Measurements from ENCODE around the gene CC2D1B.
"Not testable (repeated sequence)": the region's sequence is repeated elsewhere in the genome, so short reads cannot be mapped to it uniquely, and the experiment has no call there.

CC2D1B gene

DNA sequence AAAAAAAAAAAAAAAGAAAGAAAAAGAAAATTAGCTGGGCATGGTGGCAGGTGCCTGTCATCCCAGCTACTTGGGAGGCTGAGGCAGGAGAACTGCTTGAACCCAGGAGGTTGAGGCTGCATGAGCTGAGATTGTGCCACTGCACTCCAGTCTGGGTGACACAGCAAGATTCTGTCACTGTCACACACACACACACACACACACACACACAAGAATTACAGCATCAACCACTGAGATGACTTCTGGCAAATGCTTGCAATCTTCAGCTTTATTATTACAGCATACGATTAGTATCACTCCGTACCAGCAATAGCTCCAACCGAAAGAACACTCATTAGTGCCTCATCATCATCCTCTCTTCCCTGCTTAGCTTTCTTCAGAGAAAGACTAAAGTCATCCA, 33.6 kb upstream of the CC2D1B start:
- no peak for TF ChIP-seq Cebpa-rat (IDR thresholded peaks at IDR 0.05)
- peaks cover 16 to 81% (median 75%) of the 10 kb centered on the region in 11 experiments; a peak in 21 of 22 replicates for H3K36me3 ChIP-seq

DNA sequence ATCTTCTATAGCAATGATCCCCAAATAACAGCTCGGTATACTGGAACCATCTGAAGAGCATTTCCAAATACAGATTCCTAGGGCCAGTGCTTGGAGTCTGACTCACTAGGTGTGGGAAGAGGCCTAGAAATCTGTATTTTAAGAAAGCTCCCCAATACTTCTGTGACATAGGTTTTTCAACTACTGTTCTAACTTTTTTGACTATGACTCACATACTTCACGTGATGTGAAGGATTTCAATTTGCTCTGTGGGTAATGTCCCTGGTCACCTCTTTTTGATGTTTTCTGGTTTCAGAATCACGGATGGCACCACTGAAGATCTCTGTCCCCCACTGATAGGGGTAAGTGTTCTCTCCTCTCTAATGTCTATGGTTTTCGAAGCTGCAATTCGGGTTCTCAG, 27.2 kb upstream of the CC2D1B start:
- Histone ChIP-seq H3K27me3 (no peaks in the 10 kb centered on the region), H3K36me3 (peaks cover 26 to 100% (median 98%) of the 10 kb centered on the region in 11 experiments), H3K4me1 (no peaks in the 10 kb centered on the region), H3K9me3 (replicated peaks in 1 of 11) (no peaks in the 10 kb centered on the region), H4K20me1 (peaks cover 0 to 49% (median 0%) of the 10 kb centered on the region in 11 experiments; a peak in 7 of 22 replicates), H3K4me2 (no peak overlapping the region), H3K4me3 (no peak overlapping the region), H3K9ac (no peak overlapping the region), H3K27ac (no peak overlapping the region)
- TF ChIP-seq Cebpa-rat (IDR thresholded peaks at IDR 0.05) = no peak

More for the DNA sequence above, 33.6 kb upstream of the CC2D1B start:
- H3K4me1 ChIP-seq = peaks cover 10 to 19% (median 15%) of the 10 kb centered on the region in 10 experiments
- H3K4me2 ChIP-seq = no peak overlapping the region
- H3K9ac ChIP-seq = no peak overlapping the region
- H3K27ac ChIP-seq = no peak overlapping the region
- peaks cover 0 to 22% (median 4%) of the 10 kb centered on the region in 11 experiments; a peak in 6 of 22 replicates for H4K20me1 ChIP-seq
- no peak overlapping the region for H3K4me3 ChIP-seq
- H3K9me3 ChIP-seq (replicated peaks in 1 of 11) = no peaks in the 10 kb centered on the region
- H3K27me3 ChIP-seq = no peaks in the 10 kb centered on the region

DNA sequence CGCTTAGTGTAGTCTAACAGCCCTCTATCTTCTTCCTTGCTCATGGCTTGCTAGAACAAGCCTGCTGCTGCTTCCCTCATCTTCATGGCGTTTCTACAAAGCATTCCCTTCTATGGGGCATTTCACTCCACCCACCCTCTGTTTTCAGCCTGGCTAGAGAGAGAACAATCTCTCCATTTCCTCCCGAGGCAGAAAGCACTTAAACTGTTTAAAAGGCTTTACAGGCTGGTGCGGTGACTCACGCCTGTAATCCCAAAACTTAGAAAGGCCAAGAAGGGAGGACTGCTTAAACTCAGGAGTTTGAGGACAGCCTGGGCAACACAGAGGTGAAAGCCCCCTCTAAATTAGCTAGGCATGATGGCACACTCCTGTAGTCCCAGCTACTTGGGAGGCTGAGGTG, 20.5 kb upstream of the CC2D1B start:
- no peaks in the 10 kb centered on the region for H3K27me3 ChIP-seq
- peaks cover 0 to 38% (median 0%) of the 10 kb centered on the region in 11 experiments; a peak in 6 of 22 replicates for H4K20me1 ChIP-seq
- no peak for TF ChIP-seq Cebpa-rat (IDR thresholded peaks at IDR 0.05)
- H3K9ac ChIP-seq = no peak overlapping the region
- H3K36me3 ChIP-seq = peaks cover 37 to 100% (median 98%) of the 10 kb centered on the region in 11 experiments
- no peak overlapping the region for H3K27ac ChIP-seq
- no peak overlapping the region for H3K4me2 ChIP-seq
- H3K4me1 ChIP-seq = no peaks in the 10 kb centered on the region
- H3K9me3 ChIP-seq (replicated peaks in 1 of 11) = no peaks in the 10 kb centered on the region
- H3K4me3 ChIP-seq = no peak overlapping the region

DNA sequence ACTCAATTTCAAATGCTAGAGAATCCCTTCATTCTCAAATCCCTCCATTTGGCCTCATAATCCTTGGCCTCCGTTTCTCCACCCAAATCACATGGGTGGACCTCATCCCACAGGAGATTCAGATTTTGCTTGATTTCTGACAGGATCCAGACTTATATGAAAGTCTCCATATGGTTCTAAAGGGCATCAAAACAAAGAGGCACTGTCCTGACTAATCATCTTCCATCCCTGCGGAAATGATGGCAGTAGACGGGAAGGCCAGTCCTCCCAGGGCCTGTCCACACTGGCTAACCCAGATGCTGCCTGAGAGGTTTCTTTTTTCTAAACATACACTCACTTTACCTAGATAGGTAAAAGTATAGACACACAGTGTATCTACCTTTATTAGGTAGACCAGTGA, 19.4 kb upstream of the CC2D1B start:
- H3K9me3 ChIP-seq (replicated peaks in 1 of 11) = no peaks in the 10 kb centered on the region
- peaks cover 45 to 100% (median 100%) of the 10 kb centered on the region in 11 experiments for H3K36me3 ChIP-seq
- peaks cover 0 to 28% (median 0%) of the 10 kb centered on the region in 11 experiments; a peak in 5 of 22 replicates for H4K20me1 ChIP-seq
- H3K4me3 ChIP-seq = no peak overlapping the region
- H3K9ac ChIP-seq = peak overlapping the region in 1 of 11 experiments; percentile 11; a peak in 1 of 22 replicates
- H3K27ac ChIP-seq = no peak overlapping the region
- no peaks in the 10 kb centered on the region for H3K4me1 ChIP-seq
- TF ChIP-seq Cebpa-rat (IDR thresholded peaks at IDR 0.05) = no peak
- no peaks in the 10 kb centered on the region for H3K27me3 ChIP-seq
- no peak overlapping the region for H3K4me2 ChIP-seq

DNA sequence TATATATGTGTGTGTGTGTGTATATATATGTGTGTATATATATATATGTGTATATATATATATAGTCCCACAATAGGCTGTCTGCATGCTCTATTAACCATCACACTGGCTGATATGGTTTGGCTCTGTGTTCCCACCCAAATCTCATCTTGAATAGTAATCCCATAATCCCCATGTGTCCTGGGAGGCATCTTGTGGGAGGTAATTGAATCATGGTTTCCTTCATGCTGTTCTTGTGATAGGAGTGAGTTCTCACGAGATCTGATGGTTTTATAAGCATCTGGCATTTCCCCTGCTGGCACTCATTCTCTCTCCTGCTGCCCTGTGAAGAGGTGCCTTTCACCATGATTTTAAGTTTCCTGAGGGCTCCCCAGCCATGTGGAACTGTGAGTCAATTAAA, 3.8 kb upstream of the CC2D1B start:
- H3K4me2 ChIP-seq; H3K4me3 ChIP-seq; H3K27ac ChIP-seq; H3K9me3 ChIP-seq (replicated peaks in 1 of 11); H4K20me1 ChIP-seq; H3K9ac ChIP-seq: not testable (repeated sequence)
- peaks cover 9 to 26% (median 23%) of the 10 kb centered on the region in 10 experiments for H3K4me1 ChIP-seq
- peaks cover 0 to 18% (median 10%) of the 10 kb centered on the region in 11 experiments; a peak in 12 of 22 replicates for H3K27me3 ChIP-seq
- H3K36me3 ChIP-seq = peaks cover 7 to 52% (median 40%) of the 10 kb centered on the region in 11 experiments; a peak in 21 of 22 replicates

DNA sequence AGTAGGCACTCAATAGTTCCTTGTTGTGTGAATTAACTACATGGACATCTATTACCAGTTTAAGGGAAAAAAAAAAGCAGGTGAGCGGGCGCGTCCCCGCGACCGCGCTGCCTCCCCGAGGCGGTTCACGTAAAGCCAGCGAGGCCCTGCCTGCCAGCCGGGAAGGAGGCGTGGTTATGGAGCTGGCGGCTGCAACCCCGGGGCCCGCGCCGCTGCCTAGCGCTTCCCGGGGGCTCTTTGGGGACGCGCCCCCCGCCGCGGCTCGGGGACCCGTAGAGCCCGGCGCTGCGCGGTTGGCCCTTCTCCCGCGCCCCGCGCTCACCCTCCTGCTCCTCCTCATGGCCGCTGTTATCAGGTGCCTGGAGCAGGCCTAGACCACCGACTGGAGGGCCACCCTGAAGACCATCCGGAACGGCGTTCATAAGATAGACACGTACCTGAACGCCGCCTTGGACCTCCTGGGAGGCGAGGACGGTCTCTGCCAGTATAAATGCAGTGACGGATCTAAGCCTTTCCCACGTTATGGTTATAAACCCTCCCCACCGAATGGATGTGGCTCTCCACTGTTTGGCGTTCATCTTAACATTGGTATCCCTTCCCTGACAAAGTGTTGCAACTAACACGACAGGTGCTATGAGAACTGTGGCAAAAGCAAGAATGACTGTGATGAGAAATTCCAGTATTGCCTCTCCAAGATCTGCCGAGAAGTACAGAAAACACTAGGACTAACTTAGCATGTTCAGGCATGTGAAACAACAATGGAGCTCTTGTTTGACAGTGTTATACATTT, 2.6 kb upstream of the CC2D1B start:
- peak overlapping the region; percentile 71 to 98 (median 92) for H3K4me2 ChIP-seq
- H3K4me3 ChIP-seq = peak overlapping the region; percentile 48 to 70 (median 59)
- peaks cover 0 to 12% (median 0%) of the 10 kb centered on the region in 11 experiments; a peak in 7 of 22 replicates for H4K20me1 ChIP-seq
- H3K9me3 ChIP-seq (replicated peaks in 1 of 11) = no peaks in the 10 kb centered on the region
- H3K9ac ChIP-seq = peak overlapping the region; percentile 49 to 75 (median 67); a peak in 21 of 22 replicates
- H3K27ac ChIP-seq = no peak overlapping the region
- H3K27me3 ChIP-seq = peaks cover 0 to 18% (median 10%) of the 10 kb centered on the region in 11 experiments; a peak in 12 of 22 replicates
- peaks cover 17 to 48% (median 34%) of the 10 kb centered on the region in 11 experiments for H3K36me3 ChIP-seq
- TF ChIP-seq Cebpa-rat (IDR thresholded peaks at IDR 0.05) = no peak
- H3K4me1 ChIP-seq = peaks cover 21 to 35% (median 33%) of the 10 kb centered on the region in 10 experiments

DNA sequence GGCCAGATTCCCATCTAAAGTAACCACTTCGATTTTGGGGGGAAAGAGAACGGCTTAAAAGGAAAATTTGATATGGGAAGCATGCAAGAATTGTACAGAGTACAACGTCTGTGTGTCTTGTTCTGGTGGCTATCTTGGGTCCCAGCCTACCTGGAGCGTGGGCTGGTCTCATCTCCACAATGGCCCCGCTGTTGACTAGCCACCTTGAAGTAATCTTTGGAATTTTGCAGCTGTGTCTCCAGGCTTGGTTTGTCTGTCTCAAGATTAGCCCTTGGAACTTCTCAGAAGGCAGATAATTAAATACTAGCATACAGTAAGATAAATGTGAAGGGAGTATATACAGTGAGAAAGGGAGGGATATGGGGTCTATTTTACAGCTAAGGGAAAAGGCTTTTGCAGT, 1.3 kb upstream of the CC2D1B start:
- no peak for TF ChIP-seq Cebpa-rat (IDR thresholded peaks at IDR 0.05)
- H3K4me1 ChIP-seq = peaks cover 21 to 35% (median 33%) of the 10 kb centered on the region in 10 experiments
- peak overlapping the region in 3 of 11 experiments; percentile 39 to 95 (median 47); a peak in 4 of 22 replicates for H3K4me2 ChIP-seq
- peaks cover 0 to 19% (median 5%) of the 10 kb centered on the region in 11 experiments; a peak in 12 of 22 replicates for H4K20me1 ChIP-seq
- H3K9ac ChIP-seq = no peak overlapping the region
- H3K27me3 ChIP-seq = peaks cover 0 to 18% (median 10%) of the 10 kb centered on the region in 11 experiments; a peak in 12 of 22 replicates
- H3K36me3 ChIP-seq = peaks cover 20 to 48% (median 31%) of the 10 kb centered on the region in 11 experiments
- H3K4me3 ChIP-seq = no peak overlapping the region
- no peak overlapping the region for H3K27ac ChIP-seq
- H3K9me3 ChIP-seq (replicated peaks in 1 of 11) = no peaks in the 10 kb centered on the region

DNA sequence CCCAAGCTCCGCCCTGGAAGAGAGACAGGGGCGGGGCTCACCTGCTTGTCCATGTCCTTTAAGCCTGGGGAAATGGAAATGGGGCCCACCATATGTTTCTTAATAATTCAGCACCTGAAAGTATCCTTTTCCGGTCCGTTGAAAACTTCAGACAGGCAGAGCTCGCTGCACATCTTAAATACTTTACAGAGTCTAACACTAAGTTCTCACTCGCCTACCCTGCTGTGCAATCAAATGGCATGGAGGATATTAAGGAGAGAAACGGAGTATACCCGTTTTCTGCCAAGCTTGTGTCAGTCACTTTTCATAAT, 467 bp upstream of the CC2D1B start:
- Histone ChIP-seq H3K9ac (peak overlapping the region in 10 of 11 experiments; percentile 92 to 99 (median 96); a peak in 17 of 22 replicates), H3K4me3 (peak overlapping the region; percentile 78 to 98 (median 90)), H3K4me1 (peaks cover 21 to 35% (median 33%) of the 10 kb centered on the region in 10 experiments), H3K36me3 (peaks cover 28 to 48% (median 32%) of the 10 kb centered on the region in 11 experiments), H3K4me2 (peak overlapping the region; percentile 15 to 95 (median 47); a peak in 20 of 22 replicates), H3K27ac (peak overlapping the region in 9 of 11 experiments; percentile 90 to 98 (median 95); a peak in 13 of 22 replicates), H4K20me1 (peaks cover 0 to 27% (median 13%) of the 10 kb centered on the region in 11 experiments; a peak in 14 of 22 replicates), H3K9me3 (replicated peaks in 1 of 11) (no peaks in the 10 kb centered on the region), H3K27me3 (peaks cover 0 to 18% (median 10%) of the 10 kb centered on the region in 11 experiments; a peak in 12 of 22 replicates)
- no peak for TF ChIP-seq Cebpa-rat (IDR thresholded peaks at IDR 0.05)
